IMR-90 (cell line): ENCODE measurements around the gene SPECC1L.

ENCODE experiments used
- BHLHE40 ChIP-seq: fragments of 150-350 bp; IDR thresholded peaks from 2 replicates; pipeline ENCODE4 v1.6.1; 2016; ENCODE audit warnings: mild to moderate bottlenecking, low read depth, low read length
- CEBPB ChIP-seq: IDR thresholded peaks from 2 replicates; pipeline ENCODE4 v1.6.1; 2012; ENCODE audit warnings: low read depth, low read length, improper control_type of control experiment
- CHD1 ChIP-seq: IDR thresholded peaks from 2 replicates; pipeline ENCODE4 v1.6.1; 2012; ENCODE audit warnings: low read depth, low read length, improper control_type of control experiment
- FOS ChIP-seq: fragments of 150-350 bp; IDR thresholded peaks from 2 replicates; pipeline ENCODE4 v1.6.1; 2016; ENCODE audit warnings: low read depth, low read length
- MAFK ChIP-seq: IDR thresholded peaks from 2 replicates; pipeline ENCODE4 v1.6.1; 2012; ENCODE audit warnings: low read depth, low read length, improper control_type of control experiment
- MAZ ChIP-seq: IDR thresholded peaks from 2 replicates; pipeline ENCODE4 v1.6.1; 2012; ENCODE audit warnings: low read depth, mild to moderate bottlenecking, low read length, improper control_type of control experiment, moderate library complexity, borderline replicate concordance
- MXI1 ChIP-seq: IDR thresholded peaks from 2 replicates; pipeline ENCODE4 v1.6.1; 2012; ENCODE audit warnings: low read depth, mild to moderate bottlenecking, low read length, moderate library complexity, borderline replicate concordance
- POLR2A ChIP-seq: IDR thresholded peaks from 2 replicates; pipeline ENCODE4 v1.6.1; 2012; ENCODE audit warnings: mild to moderate bottlenecking, low read depth, low read length
- RAD21 ChIP-seq: IDR thresholded peaks from 2 replicates; pipeline ENCODE4 v1.6.1; 2012; ENCODE audit warnings: low read length, improper control_type of control experiment
- SMC3 ChIP-seq: fragments of 150-350 bp; IDR thresholded peaks from 2 replicates; pipeline ENCODE4 v1.6.1; 2016; ENCODE audit warnings: low read depth, mild to moderate bottlenecking, antibody characterized with exemption, low read length, moderate library complexity
- TF ChIP-seq, protein P1 (sequence below): conservative IDR thresholded peaks from 2 replicates; pipeline ENCODE4 v1.5.1; 2012; ENCODE audit warnings: mild to moderate bottlenecking, low read depth, low read length, improper control_type of control experiment
- TF ChIP-seq, protein P2 (sequence below): fragments of 150-350 bp; IDR thresholded peaks from 2 replicates; pipeline ENCODE4 v1.6.1; 2017; ENCODE audit warnings: mild to moderate bottlenecking, antibody characterized with exemption, low read length, low read depth
- TF ChIP-seq, protein P3 (sequence below): fragments of 150-350 bp; IDR thresholded peaks from 2 replicates; pipeline ENCODE4 v1.6.1; 2016; ENCODE audit warnings: low read depth, mild to moderate bottlenecking, low read length, moderate library complexity, borderline replicate concordance

DNA sequence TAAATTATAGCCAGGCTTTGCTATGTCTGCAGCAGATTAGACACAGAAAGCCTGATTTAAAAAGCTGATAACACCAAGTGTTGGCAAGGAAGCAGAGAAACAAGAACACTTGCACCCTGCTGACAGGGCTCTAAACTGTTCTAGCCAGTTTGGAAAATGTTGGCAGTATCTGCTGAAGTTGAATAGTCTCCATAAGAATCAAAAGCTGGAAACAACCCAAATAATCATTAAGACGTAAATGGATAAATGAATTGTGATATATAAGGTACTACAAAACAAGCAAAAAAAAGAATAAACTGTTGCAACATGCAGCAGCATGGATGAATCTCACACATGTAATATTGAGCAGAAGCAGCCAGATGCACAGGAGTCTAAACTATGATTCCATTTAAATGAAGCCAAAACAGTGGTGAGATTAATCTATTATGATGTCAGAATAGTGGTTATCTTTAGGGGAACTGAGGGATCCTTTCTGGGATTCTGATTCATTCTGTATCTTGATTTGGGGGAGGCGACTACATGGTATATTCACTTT is 116.4 kb downstream of the SPECC1L start:
- TF ChIP-seq POLR2A (no peak), RAD21 (no peak), MXI1 (no peak), MAFK (no peak), FOS (no peak), SMC3 (no peak), BHLHE40 (no peak), CEBPB (no peak), MAZ (no peak), CHD1 (no peak)
- TF ChIP-seq, protein P1, sequence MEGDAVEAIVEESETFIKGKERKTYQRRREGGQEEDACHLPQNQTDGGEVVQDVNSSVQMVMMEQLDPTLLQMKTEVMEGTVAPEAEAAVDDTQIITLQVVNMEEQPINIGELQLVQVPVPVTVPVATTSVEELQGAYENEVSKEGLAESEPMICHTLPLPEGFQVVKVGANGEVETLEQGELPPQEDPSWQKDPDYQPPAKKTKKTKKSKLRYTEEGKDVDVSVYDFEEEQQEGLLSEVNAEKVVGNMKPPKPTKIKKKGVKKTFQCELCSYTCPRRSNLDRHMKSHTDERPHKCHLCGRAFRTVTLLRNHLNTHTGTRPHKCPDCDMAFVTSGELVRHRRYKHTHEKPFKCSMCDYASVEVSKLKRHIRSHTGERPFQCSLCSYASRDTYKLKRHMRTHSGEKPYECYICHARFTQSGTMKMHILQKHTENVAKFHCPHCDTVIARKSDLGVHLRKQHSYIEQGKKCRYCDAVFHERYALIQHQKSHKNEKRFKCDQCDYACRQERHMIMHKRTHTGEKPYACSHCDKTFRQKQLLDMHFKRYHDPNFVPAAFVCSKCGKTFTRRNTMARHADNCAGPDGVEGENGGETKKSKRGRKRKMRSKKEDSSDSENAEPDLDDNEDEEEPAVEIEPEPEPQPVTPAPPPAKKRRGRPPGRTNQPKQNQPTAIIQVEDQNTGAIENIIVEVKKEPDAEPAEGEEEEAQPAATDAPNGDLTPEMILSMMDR: no peak
- TF ChIP-seq, protein P2, sequence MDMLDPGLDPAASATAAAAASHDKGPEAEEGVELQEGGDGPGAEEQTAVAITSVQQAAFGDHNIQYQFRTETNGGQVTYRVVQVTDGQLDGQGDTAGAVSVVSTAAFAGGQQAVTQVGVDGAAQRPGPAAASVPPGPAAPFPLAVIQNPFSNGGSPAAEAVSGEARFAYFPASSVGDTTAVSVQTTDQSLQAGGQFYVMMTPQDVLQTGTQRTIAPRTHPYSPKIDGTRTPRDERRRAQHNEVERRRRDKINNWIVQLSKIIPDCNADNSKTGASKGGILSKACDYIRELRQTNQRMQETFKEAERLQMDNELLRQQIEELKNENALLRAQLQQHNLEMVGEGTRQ: no peak
- TF ChIP-seq, protein P3, sequence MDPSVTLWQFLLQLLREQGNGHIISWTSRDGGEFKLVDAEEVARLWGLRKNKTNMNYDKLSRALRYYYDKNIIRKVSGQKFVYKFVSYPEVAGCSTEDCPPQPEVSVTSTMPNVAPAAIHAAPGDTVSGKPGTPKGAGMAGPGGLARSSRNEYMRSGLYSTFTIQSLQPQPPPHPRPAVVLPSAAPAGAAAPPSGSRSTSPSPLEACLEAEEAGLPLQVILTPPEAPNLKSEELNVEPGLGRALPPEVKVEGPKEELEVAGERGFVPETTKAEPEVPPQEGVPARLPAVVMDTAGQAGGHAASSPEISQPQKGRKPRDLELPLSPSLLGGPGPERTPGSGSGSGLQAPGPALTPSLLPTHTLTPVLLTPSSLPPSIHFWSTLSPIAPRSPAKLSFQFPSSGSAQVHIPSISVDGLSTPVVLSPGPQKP: no peak
